Glutamatergic neuron (in vitro differentiated cells): ENCODE data around the gene UNC5CL. TPM values are rescaled to one million over a fixed set of nuclear protein-coding genes. Genes with fewer than 3 reads are reported as not detected.

Experiments
- DNase-seq: peaks from one replicate; pipeline ENCODE4 v3.0.0; 2022
- H3K27ac Mint-ChIP-seq: one replicate; pipeline ENCODE4 v1.8.0; 2020; ENCODE audit warnings: mild to moderate bottlenecking, mixed read lengths, inconsistent platforms; ENCODE audit not compliant: unreplicated experiment
- H3K27me3 Mint-ChIP-seq: one replicate; pipeline ENCODE4 v1.8.0; 2020; ENCODE audit warnings: mild to moderate bottlenecking, moderate library complexity, mixed read lengths, inconsistent platforms; ENCODE audit not compliant: unreplicated experiment
- H3K36me3 Mint-ChIP-seq: one replicate; pipeline ENCODE4 v1.8.0; 2020; ENCODE audit warnings: mild to moderate bottlenecking, mixed read lengths, inconsistent platforms; ENCODE audit not compliant: unreplicated experiment
- H3K4me1 Mint-ChIP-seq: one replicate; pipeline ENCODE4 v1.8.0; 2020; ENCODE audit warnings: mild to moderate bottlenecking, low read depth, mixed read lengths, inconsistent platforms; ENCODE audit not compliant: unreplicated experiment
- H3K4me3 Mint-ChIP-seq: one replicate; pipeline ENCODE4 v1.8.0; 2020; ENCODE audit warnings: mild to moderate bottlenecking, mixed read lengths, inconsistent platforms; ENCODE audit not compliant: unreplicated experiment
- H3K9me3 Mint-ChIP-seq: one replicate; pipeline ENCODE4 v1.8.0; 2020; ENCODE audit warnings: mild to moderate bottlenecking, moderate library complexity, mixed read lengths, inconsistent platforms; ENCODE audit not compliant: unreplicated experiment
- CTCF ChIP-seq: fragments of 200-600 bp; sonication (generic); IDR thresholded peaks from one replicate; pipeline ENCODE4 v1.5.0; 2021; ENCODE audit not compliant: partially characterized antibody, unreplicated experiment
- total RNA-seq: library from RNA; stranded (reverse); fragmentation: NEBNext Ultra II Directional; extraction: Animal tissue kit (Norgen Biotek cat#: 25700); gene quantifications from one replicate; pipeline ENCODE4 v1.2.1, GENCODE V29; 2021; ENCODE audit not compliant: unreplicated experiment

Gene UNC5CL
- total RNA-seq, 1 donor from 2014 or later, result 1.0 TPM

GRCh38 chr6:41064841-41065240, 25.8 kb upstream of the UNC5CL start:
- no peak overlapping the region for H3K4me3 Mint-ChIP-seq
- peaks cover 27% of the 10 kb centered on the region for H3K4me1 Mint-ChIP-seq
- no peaks in the 10 kb centered on the region for H3K36me3 Mint-ChIP-seq
- no peak for TF ChIP-seq CTCF
- DNase-seq, result no peak
- no peaks in the 10 kb centered on the region for H3K27me3 Mint-ChIP-seq
- no peaks in the 10 kb centered on the region for H3K9me3 Mint-ChIP-seq
- no peak overlapping the region for H3K27ac Mint-ChIP-seq

- DNase-seq, result no peak
- no peak for TF ChIP-seq CTCF
- no peak overlapping the region for H3K4me3 Mint-ChIP-seq
- H3K9me3 Mint-ChIP-seq, result no peaks in the 10 kb centered on the region
- peak overlapping the region; percentile 53 for H3K27ac Mint-ChIP-seq
- H3K27me3 Mint-ChIP-seq, result no peaks in the 10 kb centered on the region
- peaks cover 26% of the 10 kb centered on the region for H3K4me1 Mint-ChIP-seq
- H3K36me3 Mint-ChIP-seq, result no peaks in the 10 kb centered on the region
Measured at GRCh38 chr6:41063884-41064285, 24.9 kb upstream of the UNC5CL start.

GRCh38 chr6:41062056-41062455, 23.0 kb upstream of the UNC5CL start:
- no peak for DNase-seq
- Mint-ChIP-seq H3K36me3 (no peaks in the 10 kb centered on the region), H3K4me3 (no peak overlapping the region), H3K27me3 (no peaks in the 10 kb centered on the region), H3K27ac (no peak overlapping the region), H3K9me3 (peaks cover 3% of the 10 kb centered on the region), H3K4me1 (peaks cover 29% of the 10 kb centered on the region)
- no peak for TF ChIP-seq CTCF

GRCh38 chr6:41061196-41061726, 22.2 kb upstream of the UNC5CL start:
- no peaks in the 10 kb centered on the region for H3K27me3 Mint-ChIP-seq
- H3K9me3 Mint-ChIP-seq, result peaks cover 3% of the 10 kb centered on the region
- H3K36me3 Mint-ChIP-seq, result no peaks in the 10 kb centered on the region
- no peak overlapping the region for H3K27ac Mint-ChIP-seq
- no peak overlapping the region for H3K4me3 Mint-ChIP-seq
- DNase-seq, result no peak
- H3K4me1 Mint-ChIP-seq, result peaks cover 25% of the 10 kb centered on the region
- no peak for TF ChIP-seq CTCF

GRCh38 chr6:41059556-41059955, 20.5 kb upstream of the UNC5CL start:
- no peak for TF ChIP-seq CTCF
- DNase-seq, result no peak
- no peaks in the 10 kb centered on the region for H3K36me3 Mint-ChIP-seq
- H3K9me3 Mint-ChIP-seq, result peaks cover 13% of the 10 kb centered on the region
- no peak overlapping the region for H3K4me3 Mint-ChIP-seq
- H3K4me1 Mint-ChIP-seq, result peaks cover 28% of the 10 kb centered on the region
- peaks cover 4% of the 10 kb centered on the region for H3K27me3 Mint-ChIP-seq
- no peak overlapping the region for H3K27ac Mint-ChIP-seq
